GM21528 (cell line): ENCODE measurements around the gene ZSWIM5.
"Not testable (repeated sequence)": the region's sequence is repeated elsewhere in the genome, so short reads cannot be mapped to it uniquely, and the experiment has no call there.

ENCODE experiments used
- ATAC-seq: cut with Tn5 transposase; IDR thresholded peaks from one replicate; pipeline ENCODE4 v1.9.1; 2021; ENCODE audit warnings: mild to moderate bottlenecking, moderate library complexity; ENCODE audit not compliant: unreplicated experiment, low FRiP score

Gene ZSWIM5

DNA sequence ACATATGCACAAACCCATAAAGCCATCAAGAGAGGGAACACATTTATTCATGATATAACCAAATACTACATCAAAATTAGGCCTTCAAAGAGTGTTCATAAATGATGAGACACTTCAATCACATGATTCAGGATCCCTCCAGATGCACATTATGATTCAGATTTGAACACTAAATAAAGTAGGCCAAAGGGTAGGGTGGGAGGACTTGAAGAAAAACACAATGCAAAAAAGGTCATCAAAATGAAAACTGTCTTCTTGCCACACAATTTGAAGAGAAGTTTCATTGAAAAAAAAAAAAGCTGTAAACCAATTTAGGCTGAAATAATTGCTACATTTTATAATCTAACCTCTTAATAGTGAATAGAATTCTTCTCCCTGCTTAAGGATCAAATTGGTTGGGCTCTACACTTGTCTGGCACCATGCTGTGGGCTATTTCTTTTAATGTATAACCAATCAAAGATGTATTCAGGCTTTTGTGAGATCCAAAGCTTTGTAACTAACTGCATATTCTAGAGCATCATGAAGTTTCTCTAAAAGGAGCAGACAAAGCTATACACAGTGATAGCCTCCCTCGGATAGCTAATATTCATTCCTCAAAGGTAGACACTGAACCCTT is 58.1 kb downstream of the ZSWIM5 start:
- no peak for ATAC-seq

DNA sequence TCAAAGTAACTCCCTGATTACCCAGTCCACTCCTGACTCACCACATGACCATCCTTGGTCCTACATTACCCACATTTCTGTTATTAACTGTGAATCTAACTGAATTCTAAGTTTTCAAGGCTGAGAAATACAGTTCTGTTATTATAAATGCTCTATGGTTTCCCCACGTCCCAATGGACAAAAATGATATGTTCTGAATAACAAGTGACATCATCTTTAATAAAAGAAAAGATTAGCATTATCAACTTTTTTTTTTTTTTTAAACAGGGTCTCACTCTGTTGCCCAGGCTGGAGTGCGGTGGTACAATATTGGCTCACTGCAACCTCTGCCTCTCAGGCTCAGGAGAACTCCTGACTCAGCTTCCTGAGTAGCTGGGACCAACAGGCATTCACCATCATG is 59.6 kb downstream of the ZSWIM5 start:
- ATAC-seq: no peak

DNA sequence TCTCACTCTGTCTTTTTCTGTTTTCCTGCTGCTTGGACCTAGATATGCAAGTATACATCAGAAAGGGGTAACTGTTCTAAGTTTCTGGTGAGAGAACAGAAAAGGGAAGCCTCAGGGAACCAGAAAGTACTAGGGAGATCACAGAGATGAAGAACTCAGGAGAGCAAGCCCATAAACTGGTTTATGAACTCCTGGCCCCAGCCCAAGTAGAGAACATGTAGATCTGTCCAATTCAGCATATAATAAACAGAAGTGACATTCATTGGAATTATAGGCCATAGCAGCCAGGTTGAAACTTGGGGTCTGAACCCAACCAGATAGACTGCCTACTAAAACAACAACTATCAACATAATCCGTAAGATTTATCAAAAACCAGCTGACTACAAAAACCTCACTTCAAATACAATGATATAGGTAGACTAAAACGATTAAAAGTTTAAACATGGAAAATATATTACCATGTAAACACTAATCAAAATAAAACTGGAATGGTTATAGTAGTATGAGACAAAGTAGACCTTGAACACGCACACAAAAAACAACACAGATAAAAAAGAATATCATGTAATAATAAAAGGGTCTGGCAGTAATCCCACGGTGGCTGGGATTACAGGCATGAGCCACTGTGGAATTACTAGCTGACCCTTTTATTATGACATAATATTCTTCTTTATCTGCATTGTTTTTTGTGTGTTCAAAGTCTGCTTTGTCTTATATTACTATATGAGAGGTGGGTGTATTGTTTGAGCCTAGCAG is 65.0 kb downstream of the ZSWIM5 start:
- no peak for ATAC-seq

DNA sequence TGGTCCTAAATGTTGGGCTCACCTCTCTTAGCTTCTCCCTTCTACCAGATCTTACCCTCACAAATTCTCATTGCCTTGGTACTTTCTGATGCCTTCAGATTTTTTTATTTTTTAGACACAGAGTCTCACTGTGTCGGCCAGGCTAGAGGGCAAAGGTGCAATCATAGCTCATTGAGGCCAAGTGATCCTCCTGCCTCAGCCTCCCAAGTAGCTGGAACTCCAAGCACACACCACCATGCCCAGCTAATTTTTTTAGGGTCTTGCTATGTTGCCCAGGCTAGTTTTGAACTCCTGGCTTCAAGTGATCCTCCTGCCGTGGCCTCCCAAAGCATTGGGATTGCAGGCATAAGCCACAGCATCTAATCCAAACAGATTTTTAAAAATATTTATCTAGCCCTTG is 69.4 kb downstream of the ZSWIM5 start:
- no peak for ATAC-seq

DNA sequence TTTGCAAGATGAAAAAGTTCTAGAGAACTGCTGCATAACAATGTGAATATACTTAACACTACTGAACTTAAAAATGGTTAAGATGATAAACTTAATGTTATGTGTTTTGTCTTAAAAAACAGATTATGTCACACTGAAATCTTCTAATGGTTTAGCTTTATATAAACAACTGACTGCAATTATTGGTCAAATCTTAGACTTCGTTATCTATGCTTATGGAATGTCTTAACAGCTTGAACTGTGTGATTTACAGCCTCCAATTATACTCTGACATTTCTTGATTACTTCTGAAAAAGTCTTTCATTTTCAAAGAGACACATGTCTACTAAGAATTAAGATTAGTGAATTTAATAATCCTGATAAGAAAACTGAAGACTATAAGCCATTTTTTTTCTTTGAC is 71.1 kb downstream of the ZSWIM5 start:
- no peak for ATAC-seq

DNA sequence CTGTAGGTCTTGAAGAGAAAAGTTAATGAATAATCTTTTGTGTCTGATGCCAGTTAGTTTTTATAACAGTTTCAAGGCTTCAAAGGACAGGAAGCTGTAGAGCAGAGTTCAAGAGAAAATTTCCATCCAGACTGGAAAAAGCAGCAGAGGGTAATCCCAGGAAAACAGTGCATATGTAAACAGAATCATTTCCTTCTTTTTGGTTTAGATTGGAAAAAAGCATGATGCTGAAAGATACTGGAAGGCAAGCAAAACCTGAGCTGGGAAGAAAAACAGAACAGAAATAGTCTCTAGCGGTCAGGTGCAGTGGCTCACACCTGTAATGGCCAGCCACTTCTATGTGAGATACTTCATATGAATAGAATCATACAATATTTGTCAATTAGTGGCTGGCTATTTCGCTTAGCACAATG is 71.9 kb downstream of the ZSWIM5 start:
- no peak for ATAC-seq

DNA sequence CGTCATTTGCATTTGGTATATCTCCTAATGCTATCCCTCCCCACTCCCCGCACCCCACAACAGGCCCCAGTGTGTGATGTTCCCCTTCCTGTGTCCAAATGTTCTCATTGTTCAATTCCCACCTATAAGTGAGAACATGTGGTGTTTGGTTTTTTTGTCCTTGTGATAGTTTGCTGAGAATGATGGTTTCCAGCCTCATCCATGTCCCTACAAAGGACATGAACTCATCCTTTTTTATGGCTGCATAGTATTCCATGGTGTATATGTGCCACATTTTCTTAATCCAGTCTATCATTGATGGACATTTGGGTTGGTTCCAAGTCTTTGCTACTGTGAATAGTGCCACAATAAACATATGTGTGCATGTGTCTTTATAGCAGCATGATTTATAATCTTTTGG is 73.7 kb downstream of the ZSWIM5 start:
- ATAC-seq: not testable (repeated sequence)

DNA sequence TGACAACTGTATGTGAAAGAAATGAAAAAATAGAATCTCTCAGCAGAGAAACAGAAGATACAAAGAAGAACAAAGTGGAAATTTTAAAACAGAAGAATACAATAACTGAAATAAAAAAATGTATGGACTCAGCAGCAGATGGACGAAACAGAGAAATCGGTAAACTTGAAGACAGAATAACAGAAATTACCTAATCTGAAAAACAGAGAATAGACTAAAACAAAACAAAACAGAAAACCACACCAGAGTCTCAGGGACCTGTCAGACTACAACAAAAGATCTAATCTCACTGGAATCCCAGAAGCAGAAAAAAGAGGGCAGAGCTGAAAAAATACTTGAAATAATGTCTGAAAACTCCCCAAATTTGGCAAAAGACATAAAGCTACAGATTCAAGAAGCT is 83.0 kb downstream of the ZSWIM5 start:
- ATAC-seq: no peak

DNA sequence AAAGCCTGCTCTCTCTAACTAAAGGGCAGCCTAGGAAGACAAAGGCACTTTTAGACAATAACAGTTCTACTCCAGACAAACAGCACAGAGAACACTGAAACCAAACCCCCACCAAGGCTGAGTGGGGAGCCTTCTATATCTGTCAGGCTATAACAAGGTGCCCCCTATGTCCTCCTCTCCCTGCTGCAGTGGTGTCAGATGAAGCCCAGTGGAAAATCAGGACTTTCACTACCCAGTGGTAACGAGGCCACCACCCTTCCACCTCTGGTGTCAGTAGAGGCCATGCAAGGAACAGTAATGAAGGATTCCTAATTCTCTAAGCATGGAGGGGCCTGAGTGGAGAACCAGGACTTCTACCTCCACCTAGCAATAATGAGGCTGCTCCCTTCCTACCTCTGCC is 83.7 kb downstream of the ZSWIM5 start:
- no peak for ATAC-seq

DNA sequence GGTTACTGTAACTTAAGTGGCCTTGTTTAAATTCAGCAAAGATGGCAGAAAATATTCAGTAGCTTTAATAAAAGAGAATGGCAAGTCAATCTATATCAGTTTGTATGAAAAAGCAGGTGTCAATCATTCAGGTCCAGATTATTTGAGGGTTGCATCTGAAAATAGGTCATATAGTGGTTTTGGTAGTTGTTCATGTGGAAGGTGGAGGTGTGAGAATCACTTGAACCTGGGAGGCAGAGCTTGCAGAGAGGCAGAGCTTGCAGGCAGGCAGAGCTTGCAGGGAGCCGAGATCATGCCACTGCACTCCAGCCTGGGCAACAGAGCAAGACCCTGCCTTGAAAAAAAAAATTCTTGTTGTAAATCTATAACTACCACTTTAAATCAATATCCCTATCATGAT is 88.6 kb downstream of the ZSWIM5 start:
- ATAC-seq: no peak

DNA sequence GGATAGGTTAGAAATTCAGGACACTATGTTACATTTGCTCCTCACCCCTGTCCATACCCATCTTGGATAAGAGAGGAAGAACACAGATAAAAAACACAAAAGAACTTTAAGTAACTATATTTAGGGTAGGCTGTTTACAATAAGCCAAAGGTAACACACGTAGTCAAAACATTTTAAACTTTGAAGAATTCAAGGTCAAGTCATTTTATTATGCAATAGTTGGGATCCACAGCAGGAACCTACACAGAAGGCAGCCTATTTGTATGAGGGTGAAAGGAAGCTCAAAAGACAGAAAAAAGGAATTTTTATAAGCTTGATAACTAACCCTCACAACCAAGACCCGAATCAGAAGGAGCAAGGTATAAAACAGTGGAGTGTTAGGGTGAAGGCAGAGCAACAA is 89.6 kb downstream of the ZSWIM5 start:
- ATAC-seq: no peak

DNA sequence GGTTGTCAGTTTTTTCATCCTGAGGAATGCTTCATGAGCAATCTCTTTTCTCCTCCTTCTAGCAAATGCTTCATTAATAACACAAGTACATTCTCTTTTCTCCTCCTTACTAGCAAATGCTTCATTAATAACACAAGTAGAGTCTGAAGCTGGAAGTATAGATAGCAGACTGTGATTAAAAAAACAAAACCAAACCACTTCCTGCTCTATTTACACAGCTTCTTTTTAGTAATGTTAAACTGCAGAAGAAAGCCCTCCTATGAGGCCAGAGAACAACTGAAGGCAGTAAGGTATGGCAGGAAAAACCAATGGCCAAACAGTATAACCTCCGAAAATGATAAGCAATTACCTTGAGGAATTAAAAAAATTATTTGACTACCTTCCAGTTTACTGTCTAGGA is 90.1 kb downstream of the ZSWIM5 start:
- no peak for ATAC-seq

DNA sequence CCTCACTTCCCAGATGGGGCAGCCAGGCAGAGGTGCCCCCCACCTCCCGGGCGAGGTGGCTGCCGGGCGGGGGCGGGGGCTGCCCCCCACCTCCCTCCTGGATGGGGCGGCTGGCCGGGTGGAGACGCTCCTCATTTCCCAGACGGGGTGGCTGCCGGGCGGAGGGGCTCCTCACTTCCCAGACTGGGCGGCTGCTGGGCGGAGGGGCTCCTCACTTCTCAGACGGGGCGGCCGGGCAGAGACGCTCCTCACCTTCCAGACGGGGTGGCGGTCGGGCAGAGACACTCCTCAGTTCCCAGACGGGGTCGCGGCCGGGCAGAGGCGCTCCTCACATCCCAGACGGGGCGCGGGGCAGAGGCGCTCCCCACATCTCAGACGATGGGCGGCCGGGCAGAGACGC is 91.2 kb downstream of the ZSWIM5 start:
- ATAC-seq: not testable (repeated sequence)

DNA sequence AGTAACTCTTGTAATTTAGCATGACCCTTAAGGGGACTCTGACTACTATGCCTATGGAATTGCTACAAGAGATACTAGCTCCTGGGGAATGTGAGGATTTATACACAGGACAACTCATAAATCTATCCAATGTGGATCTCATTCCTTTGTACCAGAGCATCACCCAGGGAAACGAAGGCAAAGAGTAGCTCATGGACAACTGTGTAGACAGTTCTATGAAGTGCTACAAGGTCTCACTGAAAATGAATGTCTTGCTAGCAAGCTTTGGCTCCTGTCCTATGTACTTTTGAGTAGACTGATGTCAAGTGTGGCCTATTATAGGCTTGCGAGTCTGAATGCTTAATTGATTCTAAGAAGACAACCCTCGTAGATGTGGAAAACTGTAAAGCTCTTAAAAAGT is 93.7 kb downstream of the ZSWIM5 start:
- ATAC-seq: no peak

DNA sequence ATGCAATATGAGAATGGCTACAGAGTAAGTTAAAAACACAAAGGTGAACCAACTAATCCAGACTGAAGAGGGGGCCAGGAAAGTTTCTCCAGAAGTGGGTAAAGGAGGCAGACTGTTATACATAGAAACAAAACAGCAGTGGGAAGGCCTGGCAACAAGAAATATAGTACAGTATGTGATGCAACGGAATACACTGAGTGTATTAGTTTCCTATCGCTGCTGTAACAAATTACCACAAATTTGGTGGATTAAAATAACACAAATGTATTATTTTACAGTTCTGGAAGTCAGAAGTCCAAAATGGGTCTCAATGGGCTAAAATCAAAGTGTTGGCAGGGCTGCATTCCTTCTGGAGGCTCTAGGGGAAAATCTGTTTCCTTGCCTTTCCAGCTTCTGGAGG is 95.2 kb downstream of the ZSWIM5 start:
- no peak for ATAC-seq

DNA sequence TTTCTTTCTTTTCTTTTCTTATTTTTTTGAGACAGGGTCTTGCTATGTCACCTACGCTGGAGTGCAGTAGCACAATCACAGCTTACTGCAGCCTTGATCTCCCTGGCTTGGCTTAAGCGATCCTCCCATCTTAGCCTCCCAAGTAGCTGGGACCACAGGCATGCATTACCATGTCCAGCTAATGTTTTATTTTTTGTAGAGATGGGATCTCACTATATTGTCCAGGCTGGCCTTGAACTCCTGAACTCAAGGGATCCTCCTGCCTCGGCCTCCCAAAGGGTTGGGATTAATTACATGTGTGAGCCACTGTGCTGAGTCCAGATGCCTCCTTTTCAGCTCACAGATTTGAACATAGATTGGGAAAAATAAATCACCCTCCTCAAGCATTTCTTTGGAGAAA is 98.6 kb downstream of the ZSWIM5 start:
- no peak for ATAC-seq

DNA sequence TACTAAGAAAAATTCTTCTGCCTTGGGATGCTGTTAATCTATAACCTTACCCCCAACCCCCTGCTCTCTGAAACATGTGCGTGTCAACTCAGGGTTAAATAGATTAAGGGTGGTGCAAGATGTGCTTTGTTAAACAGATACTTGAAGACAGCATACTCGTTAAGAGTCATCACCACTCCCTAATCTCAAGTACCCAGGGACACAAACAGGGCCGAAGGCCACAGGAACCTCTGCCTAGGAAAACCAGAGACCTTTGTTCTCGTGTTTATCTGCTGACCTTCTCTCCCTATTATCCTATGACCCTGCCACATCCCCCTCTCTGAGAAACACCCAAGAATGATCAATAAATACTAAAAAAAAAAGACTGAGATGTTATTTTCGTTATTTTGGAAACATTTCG is 99.5 kb downstream of the ZSWIM5 start:
- ATAC-seq: not testable (repeated sequence)

DNA sequence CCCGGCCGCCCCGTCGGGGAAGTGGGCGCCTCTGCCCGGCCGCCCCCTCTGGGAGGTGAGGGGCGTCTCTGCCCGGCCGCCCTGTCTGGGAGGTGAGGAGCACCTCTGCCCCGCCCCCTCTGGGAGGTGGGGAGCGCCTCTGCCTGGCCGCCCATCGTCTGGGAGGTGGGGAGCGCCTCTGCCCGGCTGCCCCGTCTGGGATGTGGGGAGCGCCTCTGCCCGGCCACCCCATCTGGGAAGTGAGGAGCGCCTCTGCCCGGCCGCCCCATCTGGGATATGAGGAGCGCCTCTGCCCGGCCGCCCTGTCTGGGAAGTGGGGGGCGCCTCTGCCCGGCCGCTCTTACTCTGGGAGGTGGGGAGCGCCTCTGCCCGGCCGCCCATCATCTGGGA is 100.3 kb downstream of the ZSWIM5 start:
- not testable (repeated sequence) for ATAC-seq

DNA sequence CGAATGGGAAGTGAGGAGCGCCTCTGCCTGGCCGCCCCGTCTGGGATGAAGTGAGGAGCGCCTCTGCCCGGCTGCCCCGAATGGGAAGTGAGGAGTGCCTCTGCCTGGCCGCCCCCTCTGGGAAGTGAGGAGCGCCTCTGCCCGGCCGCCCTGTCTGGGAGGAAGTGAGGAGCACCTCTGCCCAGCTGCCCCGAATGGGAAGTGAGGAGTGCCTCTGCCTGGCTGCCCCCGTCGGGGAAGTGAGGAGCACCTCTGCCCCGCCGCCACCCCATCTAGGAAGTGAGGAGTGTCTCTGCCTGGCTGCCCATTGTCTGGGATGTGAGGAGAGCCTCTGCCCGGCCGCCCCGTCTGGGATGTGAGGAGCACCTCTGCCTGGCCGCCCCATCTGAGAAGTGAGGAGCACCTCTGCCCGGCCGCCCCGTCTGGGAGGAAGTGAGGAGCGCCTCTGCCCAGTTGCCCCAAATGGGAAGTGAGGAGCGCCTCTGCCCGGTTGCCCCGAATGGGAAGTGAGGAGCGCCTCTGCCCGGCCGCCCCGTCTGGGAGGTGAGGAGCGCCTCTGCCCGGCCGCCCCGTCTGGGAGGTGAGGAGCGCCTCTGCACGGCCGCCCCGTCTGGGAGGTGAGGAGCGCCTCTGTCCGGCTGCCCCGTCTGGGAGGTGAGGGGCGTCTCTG is 100.8 kb downstream of the ZSWIM5 start:
- not testable (repeated sequence) for ATAC-seq

DNA sequence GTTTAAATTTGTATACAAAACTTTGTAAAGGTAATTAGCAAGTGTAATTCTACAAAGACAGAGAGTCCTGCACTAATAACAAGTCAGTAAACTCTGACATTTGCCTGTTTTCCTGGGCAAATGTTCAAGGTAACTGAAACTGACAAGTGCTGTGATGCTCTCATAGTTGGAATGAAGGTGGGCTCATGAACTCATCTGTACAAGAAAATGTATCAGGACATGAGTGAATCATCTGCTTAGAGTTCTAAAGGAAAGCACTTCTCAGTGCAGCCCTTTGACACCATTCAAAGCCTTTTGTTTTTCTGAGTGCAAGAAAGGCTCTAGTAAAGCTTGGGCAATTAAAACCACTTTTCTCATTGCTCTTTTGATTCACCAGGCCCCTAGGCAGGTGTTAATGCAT is 102.9 kb downstream of the ZSWIM5 start:
- no peak for ATAC-seq

DNA sequence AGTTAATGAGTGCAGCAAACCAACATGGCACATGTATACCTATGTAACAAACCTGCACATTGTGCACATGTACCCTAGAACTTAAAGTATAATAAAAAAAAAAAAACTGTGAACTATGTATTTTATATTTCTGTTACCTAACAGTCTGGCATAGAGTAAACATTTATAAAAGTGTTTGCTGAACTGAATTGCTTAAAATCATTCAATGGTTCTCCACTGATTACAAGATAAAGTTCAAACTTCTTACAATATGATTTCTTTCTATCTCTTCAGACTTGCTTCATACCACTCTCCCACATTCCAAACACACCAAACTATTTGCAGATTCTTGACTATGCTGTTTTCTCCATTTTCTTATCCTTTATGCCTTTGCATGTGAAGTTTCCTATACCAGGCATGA is 104.5 kb downstream of the ZSWIM5 start:
- ATAC-seq: no peak

DNA sequence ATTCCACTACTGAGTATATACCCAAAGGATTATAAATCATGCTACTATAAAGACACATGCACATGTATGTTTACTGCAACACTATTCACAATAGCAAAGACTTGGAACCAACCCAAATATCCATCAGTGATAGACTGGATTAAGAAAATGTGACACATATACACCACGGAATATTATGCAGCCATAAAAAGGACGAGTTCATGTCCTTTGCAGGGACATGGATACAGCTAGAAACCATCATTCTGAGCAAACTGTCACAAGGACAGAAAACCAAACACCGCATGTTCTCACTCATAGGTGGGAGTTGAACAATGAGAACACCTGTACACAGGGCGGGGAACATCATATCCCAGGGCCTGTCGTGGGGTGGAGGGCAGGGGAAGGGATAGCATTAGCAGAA is 104.9 kb downstream of the ZSWIM5 start:
- not testable (repeated sequence) for ATAC-seq
